ENCODE data around the gene SCNN1A. TPM values are rescaled to one million over a fixed set of nuclear protein-coding genes. Genes with fewer than 3 reads are reported as not detected.

Gene SCNN1A
- total and polyA plus RNA-seq, 2 of the 13 experiments (the other 11 are each of a cell fraction or from before 2014, with no cell fraction given), result 1.5 to 14.6 TPM

DNA sequence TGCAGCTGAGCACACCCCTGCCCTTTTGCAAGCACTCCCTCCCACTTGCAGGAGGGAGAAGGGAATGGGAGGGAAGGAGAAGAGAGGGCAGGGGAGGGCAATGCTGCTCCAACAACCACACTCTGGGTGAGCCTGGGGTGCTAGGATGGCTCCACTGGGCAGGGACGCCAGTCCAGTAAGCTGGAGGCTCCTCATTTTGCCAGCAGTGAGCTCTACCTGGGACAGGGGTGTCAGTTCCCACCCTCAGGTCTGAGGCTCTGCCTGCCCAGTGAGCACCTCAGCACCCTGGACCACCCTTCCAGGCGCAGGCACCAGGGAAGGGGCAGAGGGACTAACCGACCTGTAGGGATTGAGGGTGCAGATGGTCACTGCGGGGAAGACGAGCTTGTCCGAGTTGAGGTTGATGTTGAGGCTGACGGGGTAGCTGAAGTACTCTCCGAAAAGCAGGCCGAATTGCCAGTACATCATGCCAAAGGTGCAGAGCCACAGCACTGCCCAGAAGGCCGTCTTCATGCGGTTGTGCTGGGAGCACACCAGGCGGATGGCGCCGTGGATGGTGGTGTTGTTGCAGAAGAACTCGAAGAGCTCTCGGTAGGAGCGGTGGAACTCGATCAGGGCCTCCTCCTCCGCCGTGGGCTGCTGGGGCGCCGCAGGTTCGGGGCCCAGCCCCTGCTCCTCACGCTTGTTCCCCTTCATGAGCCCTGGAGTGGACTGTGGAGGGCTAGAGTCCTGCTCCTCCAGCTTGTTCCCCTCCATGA is 1.2 kb downstream of the SCNN1A start (continued):
- TF ChIP-seq, protein P1, sequence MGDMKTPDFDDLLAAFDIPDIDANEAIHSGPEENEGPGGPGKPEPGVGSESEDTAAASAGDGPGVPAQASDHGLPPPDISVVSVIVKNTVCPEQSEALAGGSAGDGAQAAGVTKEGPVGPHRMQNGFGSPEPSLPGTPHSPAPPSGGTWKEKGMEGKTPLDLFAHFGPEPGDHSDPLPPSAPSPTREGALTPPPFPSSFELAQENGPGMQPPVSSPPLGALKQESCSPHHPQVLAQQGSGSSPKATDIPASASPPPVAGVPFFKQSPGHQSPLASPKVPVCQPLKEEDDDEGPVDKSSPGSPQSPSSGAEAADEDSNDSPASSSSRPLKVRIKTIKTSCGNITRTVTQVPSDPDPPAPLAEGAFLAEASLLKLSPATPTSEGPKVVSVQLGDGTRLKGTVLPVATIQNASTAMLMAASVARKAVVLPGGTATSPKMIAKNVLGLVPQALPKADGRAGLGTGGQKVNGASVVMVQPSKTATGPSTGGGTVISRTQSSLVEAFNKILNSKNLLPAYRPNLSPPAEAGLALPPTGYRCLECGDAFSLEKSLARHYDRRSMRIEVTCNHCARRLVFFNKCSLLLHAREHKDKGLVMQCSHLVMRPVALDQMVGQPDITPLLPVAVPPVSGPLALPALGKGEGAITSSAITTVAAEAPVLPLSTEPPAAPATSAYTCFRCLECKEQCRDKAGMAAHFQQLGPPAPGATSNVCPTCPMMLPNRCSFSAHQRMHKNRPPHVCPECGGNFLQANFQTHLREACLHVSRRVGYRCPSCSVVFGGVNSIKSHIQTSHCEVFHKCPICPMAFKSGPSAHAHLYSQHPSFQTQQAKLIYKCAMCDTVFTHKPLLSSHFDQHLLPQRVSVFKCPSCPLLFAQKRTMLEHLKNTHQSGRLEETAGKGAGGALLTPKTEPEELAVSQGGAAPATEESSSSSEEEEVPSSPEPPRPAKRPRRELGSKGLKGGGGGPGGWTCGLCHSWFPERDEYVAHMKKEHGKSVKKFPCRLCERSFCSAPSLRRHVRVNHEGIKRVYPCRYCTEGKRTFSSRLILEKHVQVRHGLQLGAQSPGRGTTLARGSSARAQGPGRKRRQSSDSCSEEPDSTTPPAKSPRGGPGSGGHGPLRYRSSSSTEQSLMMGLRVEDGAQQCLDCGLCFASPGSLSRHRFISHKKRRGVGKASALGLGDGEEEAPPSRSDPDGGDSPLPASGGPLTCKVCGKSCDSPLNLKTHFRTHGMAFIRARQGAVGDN (CRISPR knock-in tag; IDR thresholded peaks at IDR 0.05), result peak; percentile 62
- TF ChIP-seq CEBPB (IDR thresholded peaks at IDR 0.05; ENCODE audit: borderline replicate concordance, low read depth, low read length), result no peak
- TF ChIP-seq IRF2 (CRISPR knock-in tag; IDR thresholded peaks at IDR 0.05), result no peak
- no peak for TF ChIP-seq YEATS4 (CRISPR knock-in tag; IDR thresholded peaks at IDR 0.05; ENCODE audit: borderline replicate concordance)
- TF ChIP-seq PATZ1 (CRISPR knock-in tag; IDR thresholded peaks at IDR 0.05), result peak; percentile 13; the same call in 1 of the 2 replicates

Data from HepG2 (cell line).